Measurements from ENCODE around the gene SMAP2.

SMAP2 gene

DNA sequence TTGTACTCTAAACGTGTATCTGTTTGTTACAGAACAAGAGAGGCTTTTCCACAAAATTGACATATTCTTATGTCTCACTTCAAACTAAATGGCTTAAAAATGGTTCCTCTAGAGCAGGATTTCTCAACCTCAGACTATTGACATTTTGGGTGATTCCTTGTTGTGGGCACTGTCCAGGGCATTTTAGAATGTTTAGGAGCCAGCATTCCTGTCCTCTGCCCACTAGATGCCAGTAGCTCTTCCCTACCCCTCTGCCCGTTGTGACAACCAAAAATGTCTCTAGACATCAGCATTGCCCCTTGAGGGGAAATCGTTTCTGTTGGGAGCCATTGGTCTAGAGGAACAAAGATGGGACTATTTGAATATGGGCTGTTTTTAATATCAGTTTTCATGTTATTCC, 17.3 kb downstream of the SMAP2 start:
- DNase-seq: no peak
- Histone ChIP-seq H3K9me3 (ENCODE audit: severe bottlenecking) (no peaks in the 10 kb centered on the region), H3K27me3 (ENCODE audit: insufficient read depth, low read depth, severe bottlenecking) (no peaks in the 10 kb centered on the region), H3K4me3 (ENCODE audit: low read depth, low read length) (no peak overlapping the region), H3K27ac (no peak overlapping the region), H3K36me3 (no peaks in the 10 kb centered on the region)
- TF ChIP-seq, protein P1, sequence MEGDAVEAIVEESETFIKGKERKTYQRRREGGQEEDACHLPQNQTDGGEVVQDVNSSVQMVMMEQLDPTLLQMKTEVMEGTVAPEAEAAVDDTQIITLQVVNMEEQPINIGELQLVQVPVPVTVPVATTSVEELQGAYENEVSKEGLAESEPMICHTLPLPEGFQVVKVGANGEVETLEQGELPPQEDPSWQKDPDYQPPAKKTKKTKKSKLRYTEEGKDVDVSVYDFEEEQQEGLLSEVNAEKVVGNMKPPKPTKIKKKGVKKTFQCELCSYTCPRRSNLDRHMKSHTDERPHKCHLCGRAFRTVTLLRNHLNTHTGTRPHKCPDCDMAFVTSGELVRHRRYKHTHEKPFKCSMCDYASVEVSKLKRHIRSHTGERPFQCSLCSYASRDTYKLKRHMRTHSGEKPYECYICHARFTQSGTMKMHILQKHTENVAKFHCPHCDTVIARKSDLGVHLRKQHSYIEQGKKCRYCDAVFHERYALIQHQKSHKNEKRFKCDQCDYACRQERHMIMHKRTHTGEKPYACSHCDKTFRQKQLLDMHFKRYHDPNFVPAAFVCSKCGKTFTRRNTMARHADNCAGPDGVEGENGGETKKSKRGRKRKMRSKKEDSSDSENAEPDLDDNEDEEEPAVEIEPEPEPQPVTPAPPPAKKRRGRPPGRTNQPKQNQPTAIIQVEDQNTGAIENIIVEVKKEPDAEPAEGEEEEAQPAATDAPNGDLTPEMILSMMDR (IDR thresholded peaks at IDR 0.05; ENCODE audit: low read depth, low read length): no peak

DNA sequence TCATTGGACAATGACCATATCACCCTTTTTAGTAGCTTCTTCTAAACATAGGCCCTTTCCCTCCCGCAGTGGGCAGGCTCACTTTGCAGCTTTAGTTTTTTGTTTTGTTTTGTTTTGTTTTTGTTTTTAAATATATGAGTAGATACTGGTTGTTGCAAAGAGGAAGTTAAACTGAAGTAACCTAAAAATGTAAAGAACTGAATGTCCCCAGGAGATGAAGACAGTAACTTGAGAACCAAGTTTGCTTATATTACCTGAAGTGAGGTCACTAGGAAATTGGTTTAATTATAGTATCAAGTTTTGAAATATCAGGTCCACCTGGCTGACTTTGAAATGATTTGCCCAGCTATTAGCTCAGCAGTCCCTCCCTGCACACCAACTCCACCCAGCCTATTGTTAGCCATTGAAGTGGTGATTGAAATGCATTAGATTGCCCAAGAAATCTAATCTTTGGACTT, 18.2 kb downstream of the SMAP2 start:
- no peak overlapping the region for H3K4me3 ChIP-seq (ENCODE audit: low read depth, low read length)
- no peak for DNase-seq
- H3K36me3 ChIP-seq: no peaks in the 10 kb centered on the region
- TF ChIP-seq, protein P1 (IDR thresholded peaks at IDR 0.05; ENCODE audit: low read depth, low read length): no peak
- H3K27me3 ChIP-seq (ENCODE audit: insufficient read depth, low read depth, severe bottlenecking): no peaks in the 10 kb centered on the region
- no peak overlapping the region for H3K27ac ChIP-seq
- no peaks in the 10 kb centered on the region for H3K9me3 ChIP-seq (ENCODE audit: severe bottlenecking)

DNA sequence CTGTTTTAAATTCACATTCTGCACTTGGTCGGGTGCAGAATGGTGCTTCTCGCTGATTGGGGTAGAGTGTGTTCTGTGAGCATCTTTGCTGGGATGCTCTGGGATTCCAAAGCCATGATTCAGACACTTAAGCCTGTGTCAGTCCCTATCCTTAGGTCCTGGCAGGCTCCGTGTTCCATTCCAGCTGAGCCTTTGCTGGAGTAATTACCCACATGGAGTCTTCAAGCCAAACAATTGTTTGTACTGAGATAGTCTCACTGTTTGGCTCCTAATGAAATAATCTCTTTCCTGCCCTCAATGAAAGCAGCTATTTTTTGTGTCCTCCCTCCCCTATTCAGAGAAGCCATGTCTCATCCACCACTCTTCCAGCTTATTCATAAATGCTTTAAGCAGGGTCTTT, 18.7 kb downstream of the SMAP2 start:
- DNase-seq: no peak
- Histone ChIP-seq H3K36me3 (no peaks in the 10 kb centered on the region), H3K27ac (no peak overlapping the region), H3K27me3 (ENCODE audit: insufficient read depth, low read depth, severe bottlenecking) (no peaks in the 10 kb centered on the region), H3K4me3 (ENCODE audit: low read depth, low read length) (no peak overlapping the region), H3K9me3 (ENCODE audit: severe bottlenecking) (no peaks in the 10 kb centered on the region)
- TF ChIP-seq, protein P1 (IDR thresholded peaks at IDR 0.05; ENCODE audit: low read depth, low read length): no peak

DNA sequence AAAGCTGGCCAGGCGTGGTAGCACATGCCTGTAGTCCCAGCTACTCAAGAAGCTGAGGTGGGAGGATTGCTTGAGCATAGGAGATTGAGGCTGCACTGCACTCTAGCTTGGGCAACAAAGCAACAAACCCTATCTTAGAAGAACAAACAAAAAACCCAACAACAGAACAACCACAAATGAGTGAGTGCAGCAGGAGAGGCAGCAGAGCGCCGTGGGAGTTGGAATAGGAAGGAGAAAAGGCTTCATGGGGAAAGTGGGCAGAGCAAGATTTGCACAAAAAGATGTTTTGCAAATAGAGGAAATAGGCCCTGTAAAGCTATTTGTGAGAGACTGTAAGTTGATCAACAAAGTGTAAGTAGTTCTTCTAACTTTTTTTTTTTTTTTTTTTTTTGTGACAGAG, 19.6 kb downstream of the SMAP2 start:
- Histone ChIP-seq H3K27ac (no peak overlapping the region), H3K36me3 (no peaks in the 10 kb centered on the region), H3K4me3 (ENCODE audit: low read depth, low read length) (no peak overlapping the region), H3K27me3 (ENCODE audit: insufficient read depth, low read depth, severe bottlenecking) (no peaks in the 10 kb centered on the region), H3K9me3 (ENCODE audit: severe bottlenecking) (no peaks in the 10 kb centered on the region)
- DNase-seq: no peak
- TF ChIP-seq, protein P1 (IDR thresholded peaks at IDR 0.05; ENCODE audit: low read depth, low read length): no peak

DNA sequence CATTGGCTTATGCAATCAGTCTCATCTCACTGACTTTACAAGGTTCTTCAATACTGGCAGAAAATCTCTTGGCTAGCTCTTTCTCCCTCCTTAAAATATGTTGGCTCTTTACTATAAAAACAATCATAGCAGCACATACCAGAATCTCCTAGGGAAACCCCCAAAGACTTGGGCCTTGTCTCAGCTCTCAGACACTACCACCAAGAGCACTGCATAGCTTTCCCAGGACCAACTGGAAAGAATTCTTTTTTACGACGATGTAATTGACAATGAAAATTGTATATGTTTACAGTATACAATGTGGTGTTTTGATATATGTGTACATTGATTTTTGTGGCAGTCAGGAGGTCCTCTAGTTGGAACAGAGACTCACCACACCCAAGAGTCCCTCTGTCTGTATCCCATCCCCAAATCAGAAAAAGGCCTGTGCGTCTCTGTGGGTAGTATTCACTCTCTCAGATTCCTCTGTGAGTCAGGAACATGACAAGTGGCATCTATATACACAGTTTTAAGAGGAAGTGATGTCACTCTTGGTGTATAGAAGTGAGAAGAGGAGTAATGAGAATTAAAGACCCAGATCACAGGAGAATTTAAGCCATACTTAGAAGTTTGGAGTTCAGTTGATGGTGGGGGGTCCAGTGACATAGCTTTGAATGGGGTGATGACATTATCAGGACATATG, 21.1 kb downstream of the SMAP2 start:
- DNase-seq: no peak
- Histone ChIP-seq H3K27me3 (ENCODE audit: insufficient read depth, low read depth, severe bottlenecking) (no peaks in the 10 kb centered on the region), H3K27ac (no peak overlapping the region), H3K36me3 (no peaks in the 10 kb centered on the region), H3K9me3 (ENCODE audit: severe bottlenecking) (no peaks in the 10 kb centered on the region), H3K4me3 (ENCODE audit: low read depth, low read length) (no peak overlapping the region)
- TF ChIP-seq, protein P1 (IDR thresholded peaks at IDR 0.05; ENCODE audit: low read depth, low read length): no peak

All from WERI-Rb-1 (cell line).